K562 (cell line): Measurements from ENCODE around the gene ZSCAN22. TPM values are rescaled to one million over a fixed set of nuclear protein-coding genes. Genes with fewer than 3 reads are reported as not detected.
A peak's percentile ranks its signal among the peaks of the same experiment; 100 is the strongest.

ENCODE experiments used
- ATAC-seq: fragments of 200-7000 bp; cut with Tn5 transposase; 3 replicates; pipeline ENCODE4 v1.9.1; 2020; ENCODE audit warnings: moderate library complexity
- BruUV-seq: library from RNA; stranded (reverse); fragments of 400-500 nt; replicated peaks from 2 replicates; lab custom pipeline; 2021; lab: Mats Ljungman, UMichigan
- CTCF ChIA-PET: fragments of 300-600 bp; formaldehyde crosslinking; extraction: SDS; loops from one replicate; lab custom pipeline; 2021; ENCODE audit warnings: low intra/inter-chr PET ratio; lab: Yijun Ruan, JAX
- POLR2A ChIA-PET: fragments of 300-600, 350-650 bp; sonication (Branson Sonifier 250); formaldehyde crosslinking; extraction: SDS; loops from one replicate; lab custom pipeline; 2021; ENCODE audit warnings: antibody characterized with exemption, inconsistent platforms; lab: Yijun Ruan, JAX
- DNase-seq, 4 experiments: peaks; one replicate each; pipeline versions ENCODE4 v3.0.0 to v3.0.0-alpha.2; 2011 to 2018; ENCODE audit warnings: low spot score in 3 of 4, mixed read lengths in 3 of 4; ENCODE audit errors: extremely low read depth in 1 of 4
- FAIRE-seq: peaks from 2 replicates; lab custom pipeline; 2011; peaks lifted over from hg19 to GRCh38; lab: Jason Lieb, UNC
- H2AFZ ChIP-seq: 2 replicates; pipeline ENCODE4 v1.6.0; 2011; ENCODE audit warnings: low read depth, low read length, control low read depth, inconsistent platforms
- H3K27ac ChIP-seq: fragments of 200-600 bp; 3 replicates; pipeline ENCODE4 v1.8.0; 2011; ENCODE audit warnings: low read depth, mild to moderate bottlenecking, control low read depth, inconsistent platforms, low read length, moderate library complexity, mixed read lengths; ENCODE audit errors: extremely low read depth
- H3K27me3 ChIP-seq, 2 experiments: fragments of 300-600 bp in 1 of 2; 2 replicates in 1 of 2; 3 replicates in 1 of 2; pipeline versions ENCODE4 v1.6.0 to v1.8.0; 2011; ENCODE audit warnings: inconsistent platforms in 2 of 2, low read length in 2 of 2, mild to moderate bottlenecking in 1 of 2, mixed read lengths in 1 of 2, moderate library complexity in 1 of 2; ENCODE audit not compliant: control insufficient read depth in 2 of 2, insufficient read depth in 2 of 2
- H3K36me3 ChIP-seq: fragments of 300-600 bp; 3 replicates; pipeline ENCODE4 v1.8.0; 2011; ENCODE audit warnings: mild to moderate bottlenecking, low read length, inconsistent platforms; ENCODE audit not compliant: control insufficient read depth, insufficient read depth
- H3K4me1 ChIP-seq, 2 experiments: fragments of 200-600 bp in 1 of 2; replicated peaks in 1 of 2; 2 replicates in 1 of 2; 3 replicates in 1 of 2; pipeline versions ENCODE4 v1.5.1 to v1.8.0; 2011; ENCODE audit warnings: inconsistent platforms in 2 of 2, low read length in 2 of 2, mild to moderate bottlenecking in 1 of 2, mixed read lengths in 1 of 2, moderate library complexity in 1 of 2; ENCODE audit not compliant: control insufficient read depth in 2 of 2, insufficient read depth in 2 of 2
- H3K4me2 ChIP-seq: 2 replicates; pipeline ENCODE4 v1.6.1; 2011; ENCODE audit warnings: low read length, control low read depth, inconsistent platforms, mixed read lengths; ENCODE audit not compliant: insufficient read depth
- H3K4me3 ChIP-seq: fragments of 200-600 bp; sonication (generic), shearing (Covaris generic); 2 replicates; pipeline ENCODE4 v1.5.1; 2016; ENCODE audit warnings: control low read depth, inconsistent platforms
- H3K79me2 ChIP-seq: fragments of 200-600 bp; 3 replicates; pipeline ENCODE4 v1.8.0; 2011; ENCODE audit warnings: low read length, inconsistent platforms; ENCODE audit not compliant: control insufficient read depth, insufficient read depth
- H3K9ac ChIP-seq, 2 experiments: 2 replicates each; pipeline versions ENCODE4 v1.6.0 to v1.6.1; 2011; ENCODE audit warnings: low read depth in 2 of 2, low read length in 2 of 2, control low read depth in 1 of 2, inconsistent platforms in 1 of 2, mild to moderate bottlenecking in 1 of 2, mixed read lengths in 1 of 2; ENCODE audit not compliant: insufficient read depth in 1 of 2
- H3K9me1 ChIP-seq: one replicate; pipeline ENCODE4 v1.6.0; 2011; ENCODE audit warnings: inconsistent platforms, mild to moderate bottlenecking, low read length, moderate library complexity; ENCODE audit not compliant: control insufficient read depth, insufficient read depth
- H3K9me3 ChIP-seq: replicated peaks from 2 replicates; pipeline ENCODE4 v1.5.1; 2011; ENCODE audit warnings: low read depth, low read length, inconsistent platforms; ENCODE audit not compliant: control insufficient read depth, insufficient read depth
- H4K20me1 ChIP-seq: replicated peaks from 2 replicates; pipeline ENCODE4 v1.6.1; 2011; ENCODE audit warnings: low read length, inconsistent platforms, mixed read lengths; ENCODE audit not compliant: control insufficient read depth, insufficient read depth
- AFF1 ChIP-seq, 2 experiments: fragments of 450-650 bp; IDR thresholded peaks; 2 replicates each; pipeline ENCODE4 v1.6.1; 2018; ENCODE audit warnings: mild to moderate bottlenecking in 2 of 2, low read depth in 1 of 2; ENCODE audit not compliant: partially characterized antibody in 2 of 2
- BACH1 ChIP-seq: fragments of 200-800 bp; sonication (Bioruptor generic); IDR thresholded peaks from 2 replicates; pipeline ENCODE4 v1.6.1; 2016; ENCODE audit warnings: missing genetic modification characterization, missing compliant biosample characterization
- BRD9 ChIP-seq: fragments of 450-650 bp; IDR thresholded peaks from 2 replicates; pipeline ENCODE4 v1.6.1; 2018; ENCODE audit warnings: low read depth; ENCODE audit not compliant: partially characterized antibody
- CHCHD3 ChIP-seq: fragments of 250-450 bp; sonication (Bioruptor Pico); IDR thresholded peaks from 2 replicates; pipeline ENCODE4 v2.1.2; 2022; ENCODE audit warnings: mild to moderate bottlenecking
- DEAF1 ChIP-seq: fragments of 450-650 bp; formaldehyde crosslinking; IDR thresholded peaks from 2 replicates; pipeline ENCODE4 v1.4.0; 2020; ENCODE audit warnings: mild to moderate bottlenecking, moderate library complexity
- EZH2 ChIP-seq: IDR thresholded peaks from 2 replicates; pipeline ENCODE4 v1.6.1; 2012; ENCODE audit warnings: low read depth, mild to moderate bottlenecking, inconsistent platforms, low read length, borderline replicate concordance
- HINFP ChIP-seq: fragments of 450-650 bp; conservative IDR thresholded peaks from 2 replicates; pipeline ENCODE4 v1.6.1; 2016; ENCODE audit warnings: missing genetic modification characterization, low read depth, mild to moderate bottlenecking, control low read depth, missing compliant biosample characterization
- HNRNPK ChIP-seq: fragments of 200-400 bp; formaldehyde crosslinking; IDR thresholded peaks from one replicate; pipeline ENCODE4 v1.6.1; 2018; ENCODE audit warnings: mild to moderate bottlenecking, low read depth, low read length; ENCODE audit not compliant: poor library complexity, severe bottlenecking
- MEIS2 ChIP-seq: fragments of 450-650 bp; IDR thresholded peaks from 2 replicates; pipeline ENCODE4 v1.6.1; 2014; ENCODE audit warnings: mild to moderate bottlenecking; ENCODE audit not compliant: partially characterized antibody
- NFIX ChIP-seq: fragments of 250-450 bp; sonication (Bioruptor Pico); IDR thresholded peaks from 2 replicates; pipeline ENCODE4 v1.4.0; 2020; ENCODE audit warnings: low read depth, mild to moderate bottlenecking, moderate library complexity
- SREBF2 ChIP-seq: sonication (generic); formaldehyde crosslinking; IDR thresholded peaks from 2 replicates; pipeline ENCODE4 v1.4.0; 2020; ENCODE audit warnings: mild to moderate bottlenecking, missing genetic modification reagents
- TCF7L2 ChIP-seq: fragments of 150-350 bp; IDR thresholded peaks from 2 replicates; pipeline ENCODE4 v1.6.1; 2016; ENCODE audit warnings: low read depth, mild to moderate bottlenecking, low read length, moderate library complexity
- ZBED1 ChIP-seq: IDR thresholded peaks from 2 replicates; pipeline ENCODE4 v1.6.1; 2014
- WGBS: fragments of 100-300 bp; shearing (Covaris generic); methylation state at CpG from one replicate; pipeline ENCODE4 v1.1.6; 2016; ENCODE audit warnings: low coverage, mixed read lengths; ENCODE audit not compliant: insufficient coverage; ENCODE audit errors: missing lambda C conversion rate; 5-methylcytosine and 5-hydroxymethylcytosine counted together
- in situ Hi-C: fragments of 300-500 bp; cut with MboI; formaldehyde crosslinking; loops from 4 replicates; pipeline ENCODE4 v1.15.0; 2018; ENCODE audit warnings: inconsistent platforms, mixed read lengths
- intact Hi-C: fragments of 100-400 bp; cut with micrococcal nuclease; formaldehyde crosslinking; loops from 2 replicates; pipeline ENCODE4 v1.14.2; 2022
- polyA plus RNA-seq, 8 experiments: library from polyadenylated mRNA; depleted of rRNA in 4 of 8; stranded (reverse) in 5 of 8; unstranded in 3 of 8; fragments of >200 nt; fragmentation: Nextera tagmentation in 2 of 8; fragmentation: Illumina TruSeq in 1 of 8; extraction: Ambion mirVana in 2 of 8; extraction: Trizol in 1 of 8; gene quantifications; 2 replicates each; pipeline versions ENCODE4 v1.2.1 to v1.2.3, GENCODE V29; 2011 to 2014; ENCODE audit warnings: inconsistent platforms in 1 of 8, missing spikeins in 1 of 8
- total RNA-seq, 7 experiments: library from RNA; depleted of rRNA in 6 of 7; stranded (reverse); fragments of >200 nt in 6 of 7; fragmentation: Illumina TruSeq in 2 of 7; extraction: Trizol in 2 of 7; gene quantifications; 2 replicates each; pipeline versions ENCODE4 v1.2.1 to v1.2.3, GENCODE V29; 2011 to 2021; ENCODE audit warnings: low replicate concordance in 1 of 7

ZSCAN22 gene
- total and polyA plus RNA-seq, 9 of the 15 experiments (the other 6 are each of a cell fraction or from before 2014, with no cell fraction given): 0.98 to 5.3 (median 3.0) TPM

GRCh38 chr19:58387338-58388174 lies 60.8 kb downstream of the ZSCAN22 start:
- peak overlapping the region; percentile 100 for H3K4me2 ChIP-seq
- peak in 1 of 4 experiments; percentile 59 for DNase-seq
- peak overlapping the region; percentile 98 to 99 for H3K9ac ChIP-seq
- no peaks in the 10 kb centered on the region for H3K9me1 ChIP-seq
- BruUV-seq: TSS peak; percentile 69
- no peaks in the 10 kb centered on the region for H3K9me3 ChIP-seq
- ChIA-PET POLR2A (interaction anchor here (0.6 to 2.0 kb wide), 13 partner anchors 10 to 193 kb away, joined by 3 to 8 read pairs (median 3); partner anchors contain the start of genes ZNF497, ZNF584 and ZSCAN22), CTCF (no interaction called here)
- ATAC-seq: peak; percentile 6
- under 1% methylated on average over 38 of the region's 39 CpGs for WGBS
- intact Hi-C loops (loop anchor here (5.0 kb wide), 1 partner anchor 205 kb away; the partner anchor contains the start of gene ZNF274), in situ Hi-C loops (no loop called here)
- peak; percentile 65 for FAIRE-seq
- H4K20me1 ChIP-seq: peaks cover 13% of the 10 kb centered on the region
- H3K27me3 ChIP-seq: no peaks in the 10 kb centered on the region
- peaks cover 71% of the 10 kb centered on the region for H3K79me2 ChIP-seq
- peak overlapping the region; percentile 93 for H3K27ac ChIP-seq
- peak overlapping the region; percentile 92 for H3K4me3 ChIP-seq
- peaks cover 49% of the 10 kb centered on the region for H3K36me3 ChIP-seq
- no peak overlapping the region; the same call in 1 of the 2 replicates for H2AFZ ChIP-seq
- H3K4me1 ChIP-seq: peaks cover 25 to 34% of the 10 kb centered on the region in 2 experiments
- no peak for TF ChIP-seq HNRNPK
- TF ChIP-seq MEIS2: peak; percentile 49
- no peak for TF ChIP-seq EZH2
- no peak for TF ChIP-seq HINFP
- TF ChIP-seq BRD9: no peak
- peak in 1 of 2 experiments; percentile 23 for TF ChIP-seq AFF1 (IDR thresholded peaks at IDR 0.05; ENCODE audit: low read depth in 1 of 2, partially characterized antibody in 2 of 2)
- no peak for TF ChIP-seq CHCHD3 (CRISPR knock-in tag)
- no peak; the same call in 1 of the 2 replicates for TF ChIP-seq BACH1 (tag)
- no peak for TF ChIP-seq ZBED1
- TF ChIP-seq DEAF1 (CRISPR knock-in tag): no peak
- TF ChIP-seq TCF7L2: no peak
- no peak for TF ChIP-seq NFIX (CRISPR knock-in tag)
- TF ChIP-seq SREBF2 (CRISPR knock-in tag): 0 out of 2 replicates have a peak, but pooled peaks have one; percentile 8
